GM21390 (cell line): ENCODE data around the gene AKT2.
"Not testable (repeated sequence)": the region's sequence is repeated elsewhere in the genome, so short reads cannot be mapped to it uniquely, and the experiment has no call there.

ENCODE experiments used
- ATAC-seq: cut with Tn5 transposase; IDR thresholded peaks from one replicate; pipeline ENCODE4 v1.9.1; 2021; ENCODE audit not compliant: unreplicated experiment

Gene AKT2

DNA sequence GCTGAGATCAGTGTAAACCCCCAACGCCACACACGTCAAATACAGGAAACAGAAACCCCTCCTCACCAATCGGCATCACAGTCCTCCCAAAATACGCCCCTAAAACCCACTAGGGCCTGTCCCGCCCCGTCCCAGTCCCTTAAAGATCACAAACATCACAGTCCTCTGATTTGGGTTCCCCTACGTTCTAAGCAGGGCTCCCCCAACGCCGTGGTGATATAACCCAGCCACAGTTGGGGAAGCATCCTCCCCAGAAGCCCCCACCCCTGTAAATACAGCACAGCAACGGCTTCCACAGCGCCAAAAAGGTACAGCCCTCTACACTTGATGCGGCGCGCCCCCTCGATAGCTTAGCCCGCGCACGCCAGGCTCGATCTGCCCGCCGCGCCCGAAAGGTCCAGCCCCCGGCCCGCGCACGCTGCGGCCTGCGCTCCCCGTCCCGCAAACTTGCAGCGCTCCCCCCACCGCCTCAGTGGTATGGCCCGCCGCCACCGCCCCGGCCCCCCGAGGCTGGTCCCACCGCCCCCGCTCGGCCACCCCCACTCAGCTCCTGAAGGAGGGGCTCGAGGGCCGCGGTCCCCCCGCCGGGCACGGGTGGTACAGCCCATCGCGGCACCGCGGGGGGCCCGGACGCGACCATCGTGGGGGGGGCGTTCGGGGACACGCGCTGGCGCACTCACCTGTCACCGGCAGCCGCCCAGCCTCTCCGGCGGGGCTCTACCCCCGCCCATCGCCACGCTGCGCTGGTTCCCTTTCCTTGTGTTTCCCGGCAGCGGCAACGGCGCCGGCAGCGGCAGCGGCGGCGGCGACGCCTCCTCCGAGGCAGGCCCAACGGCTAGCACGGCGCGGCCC is at the start of gene AKT2:
TSS of gene AKT2 (minus strand) at position 845 of the 852 bp plus-strand sequence. CDS start 20,078 bp downstream, outside the sequence.
- ATAC-seq = peak; percentile 23

DNA sequence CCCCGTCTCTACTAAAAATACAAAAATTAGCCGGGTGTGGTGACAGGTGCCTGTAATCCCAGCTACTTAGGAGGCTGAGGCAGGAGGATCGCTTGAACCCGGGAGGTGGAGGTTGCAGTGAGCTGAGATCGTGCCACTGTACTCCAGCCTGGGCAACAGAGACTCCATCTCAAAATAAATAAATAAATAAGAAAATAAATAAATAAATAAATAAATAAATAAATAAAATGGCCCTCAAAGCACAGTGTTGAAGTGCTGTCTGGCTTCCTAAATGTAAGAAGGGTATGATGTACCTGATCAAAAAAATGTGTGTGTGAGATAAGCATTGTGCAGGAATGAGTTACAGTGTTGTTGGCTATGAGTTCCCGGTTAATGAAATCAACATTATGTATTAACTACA is 47.9 kb upstream of the AKT2 start:
- not testable (repeated sequence) for ATAC-seq

DNA sequence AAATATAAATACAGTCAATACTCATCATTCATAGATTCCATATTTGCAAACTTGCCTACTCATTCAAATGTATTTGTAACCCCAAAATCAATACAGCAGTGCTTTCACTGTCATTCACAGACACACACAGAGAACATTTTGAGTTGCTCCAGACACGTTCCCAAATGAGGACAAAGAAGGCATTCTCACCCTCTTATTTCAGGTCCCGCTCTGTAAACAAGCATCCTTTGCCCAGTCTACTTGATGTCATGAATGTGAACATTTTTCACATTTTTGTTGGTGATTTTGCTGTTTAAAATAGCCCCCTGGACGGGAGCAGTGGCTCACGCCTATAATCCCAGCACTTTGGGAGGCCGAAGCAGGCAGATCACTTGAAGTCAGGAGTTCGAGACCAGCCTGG is 47.5 kb upstream of the AKT2 start:
- no peak for ATAC-seq

DNA sequence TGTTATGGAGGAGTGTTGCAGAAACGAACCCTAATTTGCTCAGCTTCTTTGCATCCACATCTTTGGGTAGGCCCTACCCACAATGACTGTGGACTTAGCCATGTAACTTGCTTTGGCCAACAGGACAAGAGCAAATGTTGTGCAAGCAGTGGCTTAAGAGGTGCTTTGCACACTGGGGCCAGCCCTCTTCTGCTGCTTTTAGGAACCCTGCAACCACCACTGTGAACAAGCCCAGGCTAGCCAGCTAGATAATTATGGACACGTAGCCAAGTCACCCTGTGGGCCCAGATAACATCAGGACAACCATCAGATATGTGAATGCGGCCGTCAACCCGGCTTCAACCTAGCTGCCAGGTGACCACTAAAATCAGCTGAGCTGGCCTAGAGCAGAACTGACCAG is 45.9 kb upstream of the AKT2 start:
- no peak for ATAC-seq

DNA sequence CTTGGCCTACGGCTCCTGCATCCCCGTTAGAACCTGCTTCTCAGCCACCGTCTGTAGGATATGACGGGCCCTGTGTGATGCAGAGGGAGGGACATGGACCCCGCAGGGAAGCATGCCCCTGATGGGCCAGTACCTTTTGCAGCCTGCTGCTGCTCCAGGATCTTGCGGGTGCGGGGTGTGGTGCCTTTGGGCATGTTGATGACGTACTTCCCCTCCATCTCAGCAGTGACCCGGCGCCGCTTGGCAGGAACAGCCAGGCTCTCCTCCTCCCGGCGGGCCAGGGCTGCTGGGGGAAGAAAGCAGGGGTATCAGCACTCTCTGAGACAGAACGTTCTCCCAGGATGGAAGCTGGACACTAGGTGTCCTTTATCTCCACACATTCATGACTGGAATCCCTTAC is 41.1 kb upstream of the AKT2 start:
- ATAC-seq = no peak

DNA sequence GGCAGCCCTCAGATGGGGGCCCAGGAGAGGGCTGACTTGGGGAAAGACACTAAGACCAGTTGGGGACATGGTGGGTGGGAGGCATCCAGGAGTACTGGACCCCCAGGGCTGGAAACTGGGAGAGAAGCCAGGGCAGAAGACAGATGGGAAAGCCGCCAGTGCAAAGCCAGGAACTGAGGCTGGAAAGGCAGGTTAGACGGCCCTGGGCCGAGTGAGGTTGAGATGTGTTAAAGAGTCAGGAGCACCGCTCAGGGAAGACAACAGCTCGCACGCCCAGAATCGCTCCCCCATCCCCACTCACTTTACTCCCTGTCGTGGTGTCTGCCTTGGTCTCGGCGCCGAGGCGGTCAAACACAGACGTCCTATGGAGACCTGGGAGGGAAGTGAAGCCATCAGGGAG is 38.6 kb upstream of the AKT2 start:
- no peak for ATAC-seq

DNA sequence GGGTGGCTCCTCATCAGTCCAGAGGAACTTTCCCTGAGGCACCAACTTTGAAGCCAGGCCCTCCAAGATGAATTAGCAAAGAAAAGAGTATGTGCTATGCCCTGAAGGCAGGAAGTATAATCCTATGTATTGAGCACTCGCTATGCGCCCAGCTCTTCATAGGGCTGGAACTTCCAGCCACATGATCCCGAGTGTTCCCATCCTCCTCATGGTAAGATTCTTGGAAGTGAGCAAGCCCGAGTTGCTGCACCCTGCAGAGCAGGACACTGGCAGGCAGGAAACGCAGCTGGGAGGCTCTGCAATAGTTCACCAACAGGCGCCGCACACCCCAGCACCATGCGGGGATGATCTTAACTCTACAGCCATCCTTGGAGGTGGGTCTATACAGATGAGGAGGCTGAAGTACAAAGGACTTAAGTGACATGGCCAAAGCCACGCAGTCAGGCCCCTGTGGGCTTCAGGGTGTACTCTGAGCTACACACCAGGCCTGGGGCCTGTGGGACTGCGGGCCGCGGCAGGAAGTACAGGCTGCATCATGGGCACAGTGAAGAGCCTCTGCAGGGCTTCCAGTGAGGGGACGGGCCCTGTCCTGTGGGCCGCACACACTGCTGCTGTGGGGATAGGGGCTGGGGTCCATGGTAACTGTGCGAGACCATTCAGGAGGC is 37.9 kb upstream of the AKT2 start:
- ATAC-seq = no peak

DNA sequence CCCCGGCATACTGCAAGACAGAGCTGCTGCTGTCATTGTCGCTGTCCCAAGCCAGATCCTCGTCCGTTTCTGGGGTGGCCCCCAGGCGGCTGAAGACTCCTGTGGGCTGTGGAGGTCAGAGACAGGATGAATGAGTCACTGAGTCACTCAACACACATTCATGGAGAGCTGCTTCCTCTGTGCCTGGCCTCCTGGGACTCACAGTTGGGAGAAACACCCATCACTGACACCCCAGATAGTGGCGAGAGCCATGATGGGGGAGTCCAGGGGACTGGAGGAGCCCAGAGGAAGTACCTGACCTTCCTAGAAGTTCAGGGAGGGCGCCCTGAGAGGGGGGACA is 37.1 kb upstream of the AKT2 start:
- no peak for ATAC-seq

DNA sequence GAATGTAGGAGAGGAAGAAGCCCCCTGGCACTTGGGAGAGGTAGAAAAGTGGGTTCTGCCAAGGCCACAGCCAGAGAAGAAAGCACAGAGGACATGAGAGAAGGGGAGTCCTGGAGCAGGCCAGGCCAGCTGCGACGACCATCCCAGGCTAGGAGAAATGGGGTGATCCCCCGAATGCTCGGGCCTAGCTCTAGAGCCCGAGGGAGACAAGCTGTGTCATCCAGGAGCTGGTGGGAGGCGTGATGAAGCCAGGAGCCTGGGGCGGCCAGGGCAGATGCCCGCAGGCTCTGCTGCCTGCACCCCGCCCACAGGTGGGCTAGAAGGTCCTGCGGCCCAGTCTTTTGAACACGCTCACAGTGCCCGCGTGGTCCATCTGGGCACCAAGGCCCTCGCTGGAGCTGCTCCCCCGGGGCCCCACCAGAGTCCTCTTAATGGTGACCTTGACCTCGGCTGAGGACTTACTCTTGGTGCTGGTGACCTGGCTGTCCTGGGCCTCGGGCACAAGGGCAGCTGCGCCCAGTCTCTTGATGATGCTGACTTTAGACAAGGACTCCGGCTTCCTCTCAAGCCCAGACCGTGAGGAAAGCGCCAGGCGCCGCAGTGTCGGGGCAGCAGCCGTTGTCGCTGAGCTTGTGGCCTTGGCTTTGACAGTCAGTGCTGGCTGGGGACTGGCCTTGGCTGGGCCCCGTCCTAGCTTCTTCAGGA is 36.6 kb upstream of the AKT2 start:
- ATAC-seq = no peak

DNA sequence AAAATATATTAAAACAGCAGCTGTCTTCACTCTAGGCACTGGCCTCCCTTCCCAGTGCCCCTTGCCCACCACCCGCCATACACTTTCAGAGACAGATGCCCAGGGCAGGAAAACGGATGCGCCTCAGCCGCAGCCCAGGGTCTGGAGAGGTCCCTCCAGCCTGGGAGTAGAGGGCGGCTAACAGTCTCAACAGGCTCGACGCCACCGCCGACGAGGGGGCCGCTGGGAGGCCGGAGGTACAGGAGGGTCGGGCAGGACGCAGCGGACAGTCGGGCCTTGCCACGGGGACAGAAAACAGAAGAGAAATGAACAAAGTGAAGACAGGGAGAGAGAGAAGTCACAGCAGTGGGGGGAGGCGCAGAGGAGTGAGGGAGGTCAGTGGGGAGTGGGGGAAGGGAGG is 35.9 kb upstream of the AKT2 start:
- no peak for ATAC-seq

DNA sequence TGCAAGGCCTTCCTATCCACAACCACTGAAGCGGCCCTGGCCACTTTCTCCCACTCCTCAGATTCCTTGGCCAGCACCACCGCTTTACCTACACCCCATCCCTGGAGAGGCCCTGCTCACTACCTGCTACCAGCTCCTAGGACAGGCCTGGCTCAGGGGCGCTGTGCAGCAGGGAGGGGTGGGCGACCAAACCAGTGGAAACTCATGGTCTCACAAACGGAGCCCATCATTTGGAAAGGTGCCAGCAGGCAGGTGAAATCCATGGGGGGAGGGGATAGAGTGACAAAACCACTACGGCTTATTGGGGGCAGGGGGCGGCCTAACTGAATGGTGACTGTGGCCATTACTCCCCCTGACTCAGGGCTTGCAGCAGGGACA is 35.4 kb upstream of the AKT2 start:
- ATAC-seq = no peak

DNA sequence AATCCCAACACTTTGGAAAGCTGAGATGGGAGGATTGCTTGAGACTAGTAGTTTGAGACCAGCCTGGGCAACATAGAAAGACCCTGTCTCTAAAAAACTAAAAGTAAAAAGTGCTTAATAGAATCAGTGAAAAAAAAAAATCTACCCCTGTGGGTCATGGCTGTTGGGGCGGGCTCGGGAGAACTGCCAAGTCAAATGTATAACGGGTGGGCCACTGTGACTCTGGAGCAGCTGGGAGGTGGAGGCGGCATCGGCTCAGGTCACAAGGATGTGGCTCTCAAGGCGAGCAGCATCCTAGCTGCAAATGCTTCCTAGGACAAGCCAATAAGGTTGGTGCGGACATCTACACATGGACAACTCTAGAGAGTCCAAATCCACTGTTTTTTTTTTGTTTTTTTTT is 32.2 kb upstream of the AKT2 start:
- no peak for ATAC-seq

DNA sequence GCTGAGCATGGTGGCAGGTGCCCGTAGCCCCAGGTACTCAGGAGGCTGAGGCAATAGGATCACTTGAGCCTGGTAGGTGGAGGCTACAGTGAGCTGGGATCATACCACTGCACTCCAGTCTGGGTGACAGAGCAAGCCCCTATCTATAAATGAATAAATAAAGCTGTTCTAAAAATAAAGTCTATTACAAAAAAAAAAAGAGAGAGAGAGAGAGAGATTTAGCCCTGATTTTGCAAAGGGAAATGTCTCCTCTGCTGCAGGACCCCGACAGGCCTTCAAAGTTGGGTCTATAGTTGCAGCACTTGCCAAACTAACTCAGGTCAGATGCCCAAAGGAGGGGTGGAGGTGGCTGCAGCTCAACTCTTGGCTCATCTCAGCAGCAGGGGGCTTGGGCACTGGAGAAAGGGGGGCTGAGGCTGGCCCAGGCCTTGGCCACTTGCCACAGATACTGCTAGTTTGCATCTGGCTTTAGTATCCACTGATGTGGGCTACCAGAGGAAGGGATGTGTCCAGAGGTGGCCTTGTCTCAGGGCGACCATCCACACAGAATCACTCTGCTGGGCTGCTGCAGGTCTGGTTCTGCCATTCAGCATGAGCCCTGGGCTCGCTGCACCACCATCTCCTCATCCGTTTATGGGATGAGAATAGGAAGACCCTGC is 30.8 kb upstream of the AKT2 start:
- ATAC-seq = no peak

DNA sequence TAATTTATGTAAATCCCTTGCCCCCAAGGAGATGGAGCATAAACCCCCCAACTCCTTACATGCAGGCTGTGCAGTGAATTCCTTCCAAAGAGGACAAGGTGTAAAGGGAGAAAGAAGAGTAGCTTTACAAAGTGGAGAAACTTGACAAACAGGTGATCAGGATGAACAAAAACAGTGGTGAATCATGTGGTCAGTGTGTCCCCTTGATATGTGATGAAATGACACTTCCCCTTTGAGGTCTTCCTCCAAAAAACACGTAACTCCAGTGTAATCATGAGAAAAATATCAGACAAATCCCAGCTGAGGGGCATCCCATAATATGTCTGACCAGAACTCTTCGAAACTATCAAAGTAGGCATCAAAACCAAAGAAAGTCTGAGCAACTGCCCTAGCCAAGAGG is 29.5 kb upstream of the AKT2 start:
- ATAC-seq = no peak

DNA sequence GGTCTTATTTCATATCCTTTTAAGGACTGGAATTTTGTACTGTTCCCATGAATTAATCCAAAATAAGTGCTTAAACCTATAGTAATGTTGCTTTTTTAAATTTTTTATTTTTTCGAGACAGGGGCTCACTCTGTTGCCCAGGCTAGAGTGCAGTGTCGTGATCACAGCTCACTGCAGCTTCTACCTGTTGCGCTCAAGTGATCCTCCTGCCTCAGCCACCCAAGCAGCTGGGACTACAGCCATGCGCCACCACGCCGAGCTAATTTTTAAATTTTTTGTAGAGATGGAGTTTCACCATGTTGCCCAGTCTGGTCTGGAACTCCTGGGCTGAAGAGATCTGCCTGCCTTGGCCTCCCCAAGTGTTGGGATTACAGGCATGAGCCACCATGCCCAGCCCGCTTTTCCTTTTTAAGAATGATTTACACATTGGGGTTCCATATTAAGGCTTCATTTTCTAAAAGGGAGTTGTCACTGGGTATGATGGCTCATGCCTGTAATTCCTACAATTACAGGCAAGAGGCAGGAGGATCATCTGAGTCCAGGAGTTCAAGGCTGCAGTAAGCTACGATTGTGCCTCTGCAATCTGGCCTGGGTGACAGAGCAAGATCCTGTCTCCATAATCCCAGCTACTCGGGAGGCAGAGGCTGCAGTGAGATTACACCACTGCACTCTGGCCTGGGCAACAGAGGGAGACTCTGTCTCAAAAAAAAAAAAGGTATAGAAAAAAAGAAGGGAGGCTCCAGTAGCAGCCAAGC is 28.3 kb upstream of the AKT2 start:
- ATAC-seq = no peak

DNA sequence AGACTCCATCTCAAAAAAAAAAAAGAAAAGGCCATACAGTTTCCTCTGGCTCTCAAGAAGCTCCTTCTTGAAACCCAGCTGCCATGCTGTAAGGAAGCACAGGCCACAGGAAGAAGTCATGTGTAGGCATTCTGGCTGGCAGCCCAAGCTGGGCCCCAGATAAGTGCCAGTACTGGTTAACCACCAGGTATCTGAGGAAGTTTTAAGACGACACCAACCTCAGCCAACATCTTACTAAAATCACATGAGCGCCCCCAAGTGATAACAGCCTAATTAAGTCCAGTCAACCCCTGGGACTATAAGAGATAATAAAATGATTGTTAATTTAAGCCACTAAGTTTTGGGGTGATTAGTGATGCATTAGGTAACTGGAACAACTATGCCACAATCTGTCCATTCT is 27.4 kb upstream of the AKT2 start:
- no peak for ATAC-seq

DNA sequence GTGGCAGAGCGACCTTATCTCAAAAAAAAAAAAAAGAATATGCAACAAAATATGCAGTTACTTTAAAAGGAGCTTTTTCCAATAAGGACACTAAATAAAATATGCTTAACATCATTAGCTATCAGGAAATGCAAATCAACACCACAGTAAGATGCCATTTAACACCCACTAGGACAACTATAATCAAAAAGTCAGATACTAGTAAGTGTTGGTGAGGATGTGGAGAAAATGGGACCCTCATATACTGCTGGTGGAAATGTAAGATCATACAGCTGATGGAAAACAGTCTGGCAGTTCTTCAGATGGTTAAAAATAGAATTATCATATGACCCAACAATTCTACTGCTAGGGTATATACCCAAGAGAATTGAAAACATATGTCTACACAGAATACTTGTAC is 24.5 kb upstream of the AKT2 start:
- ATAC-seq = no peak

DNA sequence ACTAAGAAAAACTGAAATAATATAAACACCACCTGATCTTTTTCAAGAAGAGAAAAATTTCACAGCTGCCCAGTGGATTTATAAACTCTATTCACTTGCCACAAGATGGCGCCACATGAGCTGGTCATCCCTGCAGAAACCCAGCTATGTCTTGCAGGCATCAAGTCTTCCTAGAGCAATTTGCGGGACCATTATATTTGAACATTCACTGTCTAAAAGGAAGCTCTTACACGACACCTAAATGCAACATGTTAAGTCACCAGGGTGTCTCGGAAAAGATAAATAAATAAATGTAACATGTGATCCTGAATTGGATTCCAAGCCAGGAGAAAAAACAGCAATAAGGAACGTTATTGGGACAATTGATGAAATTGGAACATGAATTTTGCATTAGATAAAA is 20.3 kb upstream of the AKT2 start:
- ATAC-seq = no peak

DNA sequence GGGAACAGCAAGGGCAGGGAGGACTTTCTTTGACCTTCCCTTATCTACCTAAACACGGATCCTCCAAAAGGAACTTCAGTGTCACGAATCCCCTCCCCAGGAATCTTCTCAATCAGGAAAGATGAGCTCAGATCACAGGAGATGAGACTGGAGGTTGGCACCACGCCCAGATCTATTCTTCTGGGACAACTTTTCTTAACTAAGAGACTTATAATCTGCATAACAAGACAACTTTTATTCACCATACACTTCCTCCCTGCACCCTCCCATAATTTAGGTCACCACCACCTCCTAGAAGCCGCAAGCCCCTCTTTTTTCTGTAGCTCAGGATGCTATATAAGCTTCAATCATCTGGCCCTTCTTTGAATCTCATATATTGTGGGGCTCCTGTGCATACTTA is 19.2 kb upstream of the AKT2 start:
- no peak for ATAC-seq

DNA sequence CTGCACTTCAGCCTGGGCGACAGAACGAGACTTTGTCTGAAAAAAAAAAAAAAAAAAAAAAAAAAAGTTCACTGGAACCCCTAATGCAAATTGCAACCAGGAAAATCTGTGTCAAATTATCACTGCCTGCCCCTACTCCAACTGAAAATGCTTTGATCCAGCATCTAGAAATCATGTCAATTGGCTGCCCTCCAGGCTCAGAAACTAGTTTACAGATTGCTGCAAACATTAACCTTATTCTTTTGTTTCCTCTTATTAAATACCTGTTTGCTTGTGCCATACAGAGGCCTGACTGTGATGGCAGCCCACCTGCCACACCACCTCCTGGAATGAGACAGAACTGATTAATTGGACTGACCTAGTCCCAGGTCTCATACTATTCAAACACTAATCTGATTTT is 18.6 kb upstream of the AKT2 start:
- no peak for ATAC-seq
